Left ventricle myocardium inferior (tissue), 1 donor: ENCODE measurements around the gene PERP. TPM values are rescaled to one million over a fixed set of nuclear protein-coding genes. Genes with fewer than 3 reads are reported as not detected.

Experiments
- DNase-seq: peaks from one replicate; pipeline ENCODE4 v3.0.0-alpha.2; 2020
- H3K27ac ChIP-seq: fragments of 200-600 bp; replicated peaks from 2 replicates; pipeline ENCODE4 v1.8.0; 2021
- H3K27me3 ChIP-seq: fragments of 200-600 bp; 2 replicates; pipeline ENCODE4 v1.8.0; 2021; ENCODE audit warnings: low read depth
- H3K36me3 ChIP-seq: fragments of 200-600 bp; 2 replicates; pipeline ENCODE4 v1.8.0; 2021
- H3K4me1 ChIP-seq: fragments of 200-600 bp; 2 replicates; pipeline ENCODE4 v1.8.0; 2021
- H3K4me3 ChIP-seq: fragments of 200-600 bp; 2 replicates; pipeline ENCODE4 v1.8.0; 2021; ENCODE audit warnings: mild to moderate bottlenecking, moderate library complexity
- H3K9me3 ChIP-seq: fragments of 200-600 bp; replicated peaks from 2 replicates; pipeline ENCODE4 v1.8.0; 2021
- CTCF ChIP-seq: fragments of 200-600 bp; IDR thresholded peaks from 2 replicates; pipeline ENCODE4 v1.8.0; 2021; ENCODE audit warnings: antibody characterized with exemption, mild to moderate bottlenecking, borderline replicate concordance
- intact Hi-C: fragments of 100-400 bp; cut with micrococcal nuclease; formaldehyde crosslinking; loops from one replicate; pipeline ENCODE4 v1.11.0; 2022
- total RNA-seq: library from RNA; stranded (reverse); fragmentation: NEBNext Ultra II Directional; extraction: Animal tissue kit (Norgen Biotek cat#: 25700); gene quantifications from one replicate; pipeline ENCODE4 v1.2.1, GENCODE V29; 2021
- donor health status: DM: no; HTN: yes; CAD: no; lungs with severe emphysema.

PERP gene
- total RNA-seq, 1 donor from 2014 or later, result 53.9 TPM

DNA sequence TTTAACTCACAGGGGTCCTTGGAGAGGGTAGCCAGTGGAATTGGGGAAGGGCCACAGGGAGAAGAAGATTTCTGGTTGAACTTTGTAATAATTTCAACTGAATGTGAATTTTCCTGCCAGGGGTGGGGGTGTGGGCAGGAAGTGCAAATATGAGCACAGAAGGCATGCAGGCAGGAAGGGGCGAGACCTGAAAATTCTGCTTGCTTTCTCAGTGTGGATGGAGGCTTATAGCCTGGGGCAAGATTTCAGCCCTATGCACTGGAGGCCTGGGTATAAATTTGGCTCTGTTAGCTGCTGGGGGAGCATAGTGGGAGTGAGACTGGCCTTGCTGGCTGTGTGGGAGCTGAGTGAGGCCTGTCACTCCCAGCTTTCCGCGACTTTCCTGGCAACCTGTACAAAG, 54.4 kb downstream of the PERP start:
- no peaks in the 10 kb centered on the region for H3K4me1 ChIP-seq

DNA sequence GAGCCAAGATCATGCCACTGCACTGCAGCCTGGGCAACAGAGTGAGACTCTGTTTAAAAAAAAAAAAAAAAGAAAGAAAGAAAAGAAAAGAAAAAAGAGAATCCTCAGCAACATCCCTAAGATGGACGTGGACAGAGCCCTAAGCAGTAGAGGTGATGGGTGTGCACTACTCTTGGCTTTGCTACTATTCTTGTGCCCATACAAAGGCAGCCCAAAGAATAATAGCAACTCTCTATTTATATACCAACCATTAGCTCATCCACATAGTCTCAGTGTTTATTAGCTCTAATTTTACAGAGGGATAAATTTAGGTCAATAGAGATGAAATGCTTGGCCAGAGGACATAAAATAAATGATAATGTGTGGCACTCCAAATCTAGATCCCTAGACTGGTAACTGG, 62.2 kb downstream of the PERP start:
- TF ChIP-seq CTCF, result no peak
- Histone ChIP-seq H3K27ac (no peak overlapping the region), H3K4me3 (no peak overlapping the region), H3K4me1 (no peaks in the 10 kb centered on the region), H3K36me3 (no peaks in the 10 kb centered on the region), H3K9me3 (peaks cover 24% of the 10 kb centered on the region), H3K27me3 (no peaks in the 10 kb centered on the region)
- DNase-seq, result no peak
- intact Hi-C loops, result no loop called here

More for the DNA sequence above, 54.4 kb downstream of the PERP start:
- TF ChIP-seq CTCF, result no peak
- Histone ChIP-seq H3K27me3 (peaks cover 8% of the 10 kb centered on the region), H3K36me3 (no peaks in the 10 kb centered on the region), H3K27ac (no peak overlapping the region), H3K9me3 (peaks cover 36% of the 10 kb centered on the region), H3K4me3 (no peak overlapping the region)
- intact Hi-C loops, result no loop called here
- DNase-seq, result no peak

DNA sequence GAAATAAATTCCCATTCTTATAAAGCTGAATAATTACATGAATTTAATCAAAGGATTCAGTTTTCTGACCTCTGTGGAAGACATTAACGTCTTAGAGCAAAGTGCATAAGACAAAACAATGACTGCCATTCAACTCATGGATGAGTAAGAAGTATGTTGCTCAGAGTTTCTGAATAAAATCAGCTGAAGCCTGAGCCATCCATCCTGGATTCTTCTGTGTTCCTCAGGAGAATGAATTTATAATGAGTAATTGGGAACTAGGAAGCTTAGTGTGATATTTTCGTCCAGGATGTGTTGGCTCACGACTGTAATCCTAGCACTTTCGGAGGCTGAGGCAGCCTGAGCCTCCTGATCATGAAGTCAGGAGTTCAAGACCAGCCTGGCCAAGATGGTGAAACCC, 62.8 kb downstream of the PERP start:
- no peak overlapping the region for H3K27ac ChIP-seq
- H3K9me3 ChIP-seq, result peaks cover 24% of the 10 kb centered on the region
- no peak for TF ChIP-seq CTCF
- no peak for DNase-seq
- no peaks in the 10 kb centered on the region for H3K27me3 ChIP-seq
- no peaks in the 10 kb centered on the region for H3K4me1 ChIP-seq
- H3K36me3 ChIP-seq, result no peaks in the 10 kb centered on the region
- intact Hi-C loops, result no loop called here
- no peak overlapping the region for H3K4me3 ChIP-seq

Other genes starting within 250 kb of the PERP start
- 7.0 TPM for gene TNFAIP3, start 240.2 kb downstream of the PERP start, total RNA-seq
- gene ARFGEF3, start 54.5 kb upstream of the PERP start, total RNA-seq, result 2.0 TPM
- not detected for gene PBOV1, start 111.1 kb upstream of the PERP start, total RNA-seq